K562 (cell line): Measurements from ENCODE around the gene NMT2. TPM values are rescaled to one million over a fixed set of nuclear protein-coding genes. Genes with fewer than 3 reads are reported as not detected.

Experiments
- ATAC-seq: fragments of 200-7000 bp; cut with Tn5 transposase; 3 replicates; pipeline ENCODE4 v1.9.1; 2020; ENCODE audit warnings: moderate library complexity
- BruUV-seq: library from RNA; stranded (reverse); fragments of 400-500 nt; replicated peaks from 2 replicates; lab custom pipeline; 2021; lab: Mats Ljungman, UMichigan
- CTCF ChIA-PET: fragments of 300-600 bp; formaldehyde crosslinking; extraction: SDS; loops from one replicate; lab custom pipeline; 2021; ENCODE audit warnings: low intra/inter-chr PET ratio; lab: Yijun Ruan, JAX
- POLR2A ChIA-PET: fragments of 300-600, 350-650 bp; sonication (Branson Sonifier 250); formaldehyde crosslinking; extraction: SDS; loops from one replicate; lab custom pipeline; 2021; ENCODE audit warnings: antibody characterized with exemption, inconsistent platforms; lab: Yijun Ruan, JAX
- DNase-seq, 4 experiments: peaks; one replicate each; pipeline versions ENCODE4 v3.0.0 to v3.0.0-alpha.2; 2011 to 2018; ENCODE audit warnings: low spot score in 3 of 4, mixed read lengths in 3 of 4; ENCODE audit errors: extremely low read depth in 1 of 4
- FAIRE-seq: peaks from 2 replicates; lab custom pipeline; 2011; peaks lifted over from hg19 to GRCh38; lab: Jason Lieb, UNC
- H2AFZ ChIP-seq: 2 replicates; pipeline ENCODE4 v1.6.0; 2011; ENCODE audit warnings: low read depth, low read length, control low read depth, inconsistent platforms
- H3K27ac ChIP-seq: fragments of 200-600 bp; 3 replicates; pipeline ENCODE4 v1.8.0; 2011; ENCODE audit warnings: low read depth, mild to moderate bottlenecking, control low read depth, inconsistent platforms, low read length, moderate library complexity, mixed read lengths; ENCODE audit errors: extremely low read depth
- H3K27me3 ChIP-seq, 2 experiments: fragments of 300-600 bp in 1 of 2; 2 replicates in 1 of 2; 3 replicates in 1 of 2; pipeline versions ENCODE4 v1.6.0 to v1.8.0; 2011; ENCODE audit warnings: inconsistent platforms in 2 of 2, low read length in 2 of 2, mild to moderate bottlenecking in 1 of 2, mixed read lengths in 1 of 2, moderate library complexity in 1 of 2; ENCODE audit not compliant: control insufficient read depth in 2 of 2, insufficient read depth in 2 of 2
- H3K36me3 ChIP-seq: fragments of 300-600 bp; 3 replicates; pipeline ENCODE4 v1.8.0; 2011; ENCODE audit warnings: mild to moderate bottlenecking, low read length, inconsistent platforms; ENCODE audit not compliant: control insufficient read depth, insufficient read depth
- H3K4me1 ChIP-seq, 2 experiments: fragments of 200-600 bp in 1 of 2; replicated peaks in 1 of 2; 2 replicates in 1 of 2; 3 replicates in 1 of 2; pipeline versions ENCODE4 v1.5.1 to v1.8.0; 2011; ENCODE audit warnings: inconsistent platforms in 2 of 2, low read length in 2 of 2, mild to moderate bottlenecking in 1 of 2, mixed read lengths in 1 of 2, moderate library complexity in 1 of 2; ENCODE audit not compliant: control insufficient read depth in 2 of 2, insufficient read depth in 2 of 2
- H3K4me2 ChIP-seq: 2 replicates; pipeline ENCODE4 v1.6.1; 2011; ENCODE audit warnings: low read length, control low read depth, inconsistent platforms, mixed read lengths; ENCODE audit not compliant: insufficient read depth
- H3K4me3 ChIP-seq: fragments of 200-600 bp; sonication (generic), shearing (Covaris generic); 2 replicates; pipeline ENCODE4 v1.5.1; 2016; ENCODE audit warnings: control low read depth, inconsistent platforms
- H3K79me2 ChIP-seq: fragments of 200-600 bp; 3 replicates; pipeline ENCODE4 v1.8.0; 2011; ENCODE audit warnings: low read length, inconsistent platforms; ENCODE audit not compliant: control insufficient read depth, insufficient read depth
- H3K9ac ChIP-seq, 2 experiments: 2 replicates each; pipeline versions ENCODE4 v1.6.0 to v1.6.1; 2011; ENCODE audit warnings: low read depth in 2 of 2, low read length in 2 of 2, control low read depth in 1 of 2, inconsistent platforms in 1 of 2, mild to moderate bottlenecking in 1 of 2, mixed read lengths in 1 of 2; ENCODE audit not compliant: insufficient read depth in 1 of 2
- H3K9me1 ChIP-seq: one replicate; pipeline ENCODE4 v1.6.0; 2011; ENCODE audit warnings: inconsistent platforms, mild to moderate bottlenecking, low read length, moderate library complexity; ENCODE audit not compliant: control insufficient read depth, insufficient read depth
- H3K9me3 ChIP-seq: replicated peaks from 2 replicates; pipeline ENCODE4 v1.5.1; 2011; ENCODE audit warnings: low read depth, low read length, inconsistent platforms; ENCODE audit not compliant: control insufficient read depth, insufficient read depth
- H4K20me1 ChIP-seq: replicated peaks from 2 replicates; pipeline ENCODE4 v1.6.1; 2011; ENCODE audit warnings: low read length, inconsistent platforms, mixed read lengths; ENCODE audit not compliant: control insufficient read depth, insufficient read depth
- BCOR ChIP-seq: fragments of 450-650 bp; IDR thresholded peaks from 2 replicates; pipeline ENCODE4 v1.6.1; 2016
- CREB3 ChIP-seq: fragments of 450-650 bp; conservative IDR thresholded peaks from 2 replicates; pipeline ENCODE4 v1.6.1; 2016; ENCODE audit warnings: missing genetic modification characterization, low read depth, mild to moderate bottlenecking, missing compliant biosample characterization, moderate library complexity
- CSDE1 ChIP-seq, 2 experiments: fragments of 450-650 bp; IDR thresholded peaks; 2 replicates each; pipeline ENCODE4 v1.6.1; 2016; ENCODE audit warnings: mild to moderate bottlenecking in 1 of 2
- E2F4 ChIP-seq: sonication (generic); formaldehyde crosslinking; IDR thresholded peaks from 2 replicates; pipeline ENCODE4 v1.8.0; 2022; ENCODE audit warnings: mild to moderate bottlenecking, low read depth, missing genetic modification reagents
- ELK3 ChIP-seq: fragments of 450-650 bp; formaldehyde crosslinking; IDR thresholded peaks from 2 replicates; pipeline ENCODE4 v1.4.0; 2020; ENCODE audit warnings: mild to moderate bottlenecking
- ESRRB ChIP-seq: fragments of 250-450 bp; sonication (Bioruptor Pico); IDR thresholded peaks from 2 replicates; pipeline ENCODE4 v1.5.0; 2020; ENCODE audit warnings: mild to moderate bottlenecking, moderate library complexity, borderline replicate concordance
- EWSR1 ChIP-seq: fragments of 450-650 bp; IDR thresholded peaks from 2 replicates; pipeline ENCODE4 v1.6.1; 2018; ENCODE audit warnings: borderline replicate concordance, mild to moderate bottlenecking, low read depth, moderate library complexity; ENCODE audit not compliant: partially characterized antibody
- IRF9 ChIP-seq: fragments of 450-650 bp; IDR thresholded peaks from 2 replicates; pipeline ENCODE4 v1.6.1; 2016; ENCODE audit warnings: missing biosample characterization, missing genetic modification characterization
- MBD2 ChIP-seq: sonication (generic); IDR thresholded peaks from 2 replicates; pipeline ENCODE4 v1.6.1; 2016; ENCODE audit warnings: low read depth, borderline replicate concordance
- RB1 ChIP-seq: fragments of 450-650 bp; IDR thresholded peaks from 2 replicates; pipeline ENCODE4 v1.6.1; 2017; ENCODE audit warnings: low read depth, mild to moderate bottlenecking
- RBM14 ChIP-seq: fragments of 200-400 bp; formaldehyde crosslinking; IDR thresholded peaks from 2 replicates; pipeline ENCODE4 v1.6.1; 2018; ENCODE audit warnings: low read depth, mild to moderate bottlenecking, low read length, moderate library complexity, borderline replicate concordance; ENCODE audit not compliant: insufficient read depth
- RUNX1 ChIP-seq: sonication (generic); IDR thresholded peaks from 2 replicates; pipeline ENCODE4 v1.6.1; 2016; ENCODE audit warnings: antibody characterized with exemption, low read depth
- ZBTB2 ChIP-seq: fragments of 450-650 bp; IDR thresholded peaks from 2 replicates; pipeline ENCODE4 v1.6.1; 2016; ENCODE audit warnings: antibody characterized with exemption
- ZNF134 ChIP-seq: fragments of 250-450 bp; sonication (Bioruptor Pico); conservative IDR thresholded peaks from 2 replicates; pipeline ENCODE4 v1.4.0; 2020
- ZNF3 ChIP-seq: fragments of 250-450 bp; sonication (Bioruptor Pico); IDR thresholded peaks from 2 replicates; pipeline ENCODE4 v1.5.0; 2021; ENCODE audit warnings: mild to moderate bottlenecking, moderate library complexity
- ZNF551 ChIP-seq: fragments of 250-450 bp; sonication (Bioruptor Pico); IDR thresholded peaks from 2 replicates; pipeline ENCODE4 v1.5.0; 2021; ENCODE audit warnings: mild to moderate bottlenecking, moderate library complexity
- ZNF57 ChIP-seq: fragments of 450-650 bp; formaldehyde crosslinking; IDR thresholded peaks from 2 replicates; pipeline ENCODE4 v1.4.0; 2020; ENCODE audit warnings: mild to moderate bottlenecking, moderate library complexity
- WGBS: fragments of 100-300 bp; shearing (Covaris generic); methylation state at CpG from one replicate; pipeline ENCODE4 v1.1.6; 2016; ENCODE audit warnings: low coverage, mixed read lengths; ENCODE audit not compliant: insufficient coverage; ENCODE audit errors: missing lambda C conversion rate; 5-methylcytosine and 5-hydroxymethylcytosine counted together
- in situ Hi-C: fragments of 300-500 bp; cut with MboI; formaldehyde crosslinking; loops from 4 replicates; pipeline ENCODE4 v1.15.0; 2018; ENCODE audit warnings: inconsistent platforms, mixed read lengths
- intact Hi-C: fragments of 100-400 bp; cut with micrococcal nuclease; formaldehyde crosslinking; loops from 2 replicates; pipeline ENCODE4 v1.14.2; 2022
- polyA plus RNA-seq, 8 experiments: library from polyadenylated mRNA; depleted of rRNA in 4 of 8; stranded (reverse) in 5 of 8; unstranded in 3 of 8; fragments of >200 nt; fragmentation: Nextera tagmentation in 2 of 8; fragmentation: Illumina TruSeq in 1 of 8; extraction: Ambion mirVana in 2 of 8; extraction: Trizol in 1 of 8; gene quantifications; 2 replicates each; pipeline versions ENCODE4 v1.2.1 to v1.2.3, GENCODE V29; 2011 to 2014; ENCODE audit warnings: inconsistent platforms in 1 of 8, missing spikeins in 1 of 8
- total RNA-seq, 7 experiments: library from RNA; depleted of rRNA in 6 of 7; stranded (reverse); fragments of >200 nt in 6 of 7; fragmentation: Illumina TruSeq in 2 of 7; extraction: Trizol in 2 of 7; gene quantifications; 2 replicates each; pipeline versions ENCODE4 v1.2.1 to v1.2.3, GENCODE V29; 2011 to 2021; ENCODE audit warnings: low replicate concordance in 1 of 7

The NMT2 gene
- total and polyA plus RNA-seq, 9 of the 15 experiments (the other 6 are each of a cell fraction or from before 2014, with no cell fraction given): 5.2 to 15.9 (median 10.8) TPM

- Histone ChIP-seq H3K4me3 (no peak overlapping the region), H3K9me3 (no peaks in the 10 kb centered on the region), H3K79me2 (no peaks in the 10 kb centered on the region), H3K27ac (no peak overlapping the region), H4K20me1 (no peaks in the 10 kb centered on the region), H3K9ac (no peak overlapping the region), H3K4me1 (no peaks in the 10 kb centered on the region), H3K4me2 (no peak overlapping the region), H2AFZ (no peak overlapping the region), H3K27me3 (peaks cover 0 to 16% of the 10 kb centered on the region in 2 experiments; a peak in 4 of 5 replicates), H3K36me3 (no peaks in the 10 kb centered on the region), H3K9me1 (no peaks in the 10 kb centered on the region)
- intact Hi-C loops: no loop called here
- BruUV-seq: no TSS peak
- no peak for DNase-seq
- in situ Hi-C loops: no loop called here
- ATAC-seq: no peak
- FAIRE-seq: no peak
- ChIA-PET CTCF (no interaction called here), POLR2A (interaction anchor here (0.5 to 0.9 kb wide), 2 partner anchors 13 to 99 kb away, joined by 3 read pairs; no protein-coding TSS in a partner anchor)
- WGBS: 10% methylated on average over 6 of the region's 6 CpGs
- no peak for TF ChIP-seq MBD2
- TF ChIP-seq CREB3 (tag): no peak
- TF ChIP-seq ZBTB2: no peak
- TF ChIP-seq E2F4 (CRISPR knock-in tag): no peak
- TF ChIP-seq RUNX1: no peak
- no peak for TF ChIP-seq BCOR
- no peak for TF ChIP-seq ZNF3 (CRISPR knock-in tag)
- TF ChIP-seq IRF9 (tag): no peak
- no peak for TF ChIP-seq ZNF57 (CRISPR knock-in tag)
- TF ChIP-seq ZNF551 (CRISPR knock-in tag): no peak
- TF ChIP-seq CSDE1 (IDR thresholded peaks at IDR 0.05): no peak
- no peak for TF ChIP-seq RBM14
- no peak for TF ChIP-seq ZNF134 (CRISPR knock-in tag)
- TF ChIP-seq RB1: no peak
- TF ChIP-seq ESRRB (CRISPR knock-in tag): no peak
- TF ChIP-seq EWSR1: no peak
- no peak for TF ChIP-seq ELK3 (CRISPR knock-in tag)
Observed at GRCh38 chr10:15201589-15202300, 33.3 kb upstream of the NMT2 start.
